Sigmoid colon (tissue), 4 donors: ENCODE measurements around the gene FHIP1A.

ENCODE experiments used
- CTCF ChIP-seq, 4 experiments: fragments of 450-650 bp in 3 of 4; fragments of 200-600 bp in 1 of 4; IDR thresholded peaks; one replicate each; pipeline ENCODE4 v1.5.1; 2016 to 2019; ENCODE audit warnings: antibody characterized with exemption in 4 of 4, mild to moderate bottlenecking in 3 of 4, moderate library complexity in 2 of 4
- EP300 ChIP-seq, 4 donors: sonication (generic); formaldehyde crosslinking; IDR thresholded peaks; one replicate each; pipeline ENCODE4 v1.6.1; 2017; ENCODE audit warnings: antibody characterized with exemption in 4 of 4
- POLR2A ChIP-seq, 2 donors: fragments of 450-650 bp; IDR thresholded peaks; one replicate each; pipeline ENCODE4 v1.6.1; 2016; ENCODE audit warnings: antibody characterized with exemption in 2 of 2, mild to moderate bottlenecking in 2 of 2, moderate library complexity in 2 of 2

GRCh38 chr4:151362404-151363164 is 46.4 kb upstream of the FHIP1A start:
- TF ChIP-seq CTCF (IDR thresholded peaks at IDR 0.05): peak; percentile 94 to 97 (median 96)
- no peak for TF ChIP-seq EP300 (IDR thresholded peaks at IDR 0.05)
- TF ChIP-seq POLR2A (IDR thresholded peaks at IDR 0.05): no peak
